DOHH2 (cell line): ENCODE data around the gene LRMDA.

Source experiments
- CTCF ChIP-seq: fragments of 200-600 bp; sonication (generic); IDR thresholded peaks from one replicate; pipeline ENCODE4 v1.5.1; 2014; ENCODE audit warnings: antibody characterized with exemption, mild to moderate bottlenecking, low read depth, low read length; ENCODE audit not compliant: poor library complexity, severe bottlenecking
- EZH2phosphoT487 ChIP-seq: fragments of 200-600 bp; sonication (generic); IDR thresholded peaks from 2 replicates; pipeline ENCODE4 v1.6.1; 2017; ENCODE audit warnings: borderline replicate concordance, mild to moderate bottlenecking, antibody characterized with exemption, low read length, moderate library complexity, mixed read lengths

- TF ChIP-seq CTCF (no peak), EZH2phosphoT487 (no peak)
Observed at GRCh38 chr10:75803816-75804552, 372.6 kb downstream of the LRMDA start.
